NCI-H2196 treated with DMSO at 0.1 percent for 48 hours (cell line): ENCODE measurements around the gene MPP3.

Source experiments
- DNase-seq: peaks from one replicate; lab custom pipeline; 2025; ENCODE audit not compliant: unreplicated experiment; lab: John Stamatoyannopoulos, UW

MPP3 gene

GRCh38 chr17:43754947-43755346, 78.0 kb downstream of the MPP3 start:
- DNase-seq, result no peak

- no peak for DNase-seq
Measured at GRCh38 chr17:43753493-43754129, 79.3 kb downstream of the MPP3 start.
